HepG2 (cell line): Measurements from ENCODE around the gene ZNF425. TPM values are rescaled to one million over a fixed set of nuclear protein-coding genes. Genes with fewer than 3 reads are reported as not detected.

Source experiments
- ATAC-seq: fragments of 200-7000 bp; cut with Tn5 transposase; 3 replicates; pipeline ENCODE4 v1.9.1; 2020; ENCODE audit warnings: mild to moderate bottlenecking, moderate library complexity
- BruUV-seq: library from RNA; stranded (reverse); fragments of 400-500 nt; replicated peaks from 2 replicates; lab custom pipeline; 2021; lab: Mats Ljungman, UMichigan
- CTCF ChIA-PET: fragments of 300-600 bp; formaldehyde crosslinking; extraction: SDS; loops from one replicate; lab custom pipeline; 2021; ENCODE audit warnings: low total read pairs, inconsistent platforms, low intra/inter-chr PET ratio; lab: Yijun Ruan, JAX
- POLR2A ChIA-PET: fragments of 350-600 bp; sonication (Branson Sonifier 250); formaldehyde crosslinking; loops from one replicate; lab custom pipeline; 2020; ENCODE audit warnings: antibody characterized with exemption, inconsistent platforms; lab: Yijun Ruan, JAX
- DNase-seq: peaks from one replicate; pipeline ENCODE4 v3.0.0-alpha.2; 2015; ENCODE audit warnings: low spot score
- FAIRE-seq: peaks from 3 replicates; lab custom pipeline; 2011; peaks lifted over from hg19 to GRCh38; lab: Jason Lieb, UNC
- H2AFZ ChIP-seq: one replicate; pipeline ENCODE4 v1.6.1; 2011; ENCODE audit warnings: low read length, inconsistent platforms
- H3K27ac ChIP-seq: fragments of 300-600 bp; 3 replicates; pipeline ENCODE4 v1.8.0; 2011; ENCODE audit warnings: mixed run types, mild to moderate bottlenecking, mixed read lengths, low read length, inconsistent platforms; ENCODE audit not compliant: insufficient read depth; ENCODE audit errors: extremely low read length
- H3K27me3 ChIP-seq, 2 experiments: fragments of 200-600 bp in 1 of 2; 2 replicates in 1 of 2; 3 replicates in 1 of 2; pipeline versions ENCODE4 v1.6.0 to v1.8.0; 2011; ENCODE audit warnings: low read length in 2 of 2, mild to moderate bottlenecking in 2 of 2, moderate library complexity in 2 of 2, inconsistent platforms in 1 of 2; ENCODE audit not compliant: insufficient read depth in 2 of 2, control insufficient read depth in 1 of 2
- H3K36me3 ChIP-seq, 2 experiments: fragments of 200-600 bp in 1 of 2; replicated peaks in 1 of 2; 2 replicates in 1 of 2; 3 replicates in 1 of 2; pipeline versions ENCODE4 v1.5.1 to v1.8.0; 2011; ENCODE audit warnings: low read length in 2 of 2, inconsistent platforms in 1 of 2; ENCODE audit not compliant: insufficient read depth in 2 of 2, control insufficient read depth in 1 of 2
- H3K4me1 ChIP-seq: 2 replicates; pipeline ENCODE4 v1.5.1; 2012; ENCODE audit warnings: low read length, inconsistent platforms; ENCODE audit not compliant: insufficient read depth
- H3K4me2 ChIP-seq: 2 replicates; pipeline ENCODE4 v1.6.0; 2011; ENCODE audit warnings: low read depth, low read length, inconsistent platforms
- H3K4me3 ChIP-seq, 3 experiments: fragments of 200-600 bp in 1 of 3; sonication (generic), shearing (Covaris generic) in 1 of 3; replicated peaks in 1 of 3; 2 replicates each; pipeline ENCODE4 v1.5.1; 2011 to 2016; ENCODE audit warnings: low read length in 3 of 3, inconsistent platforms in 2 of 3, low read depth in 2 of 3, mild to moderate bottlenecking in 2 of 3, control low read depth in 1 of 3, mixed read lengths in 1 of 3; ENCODE audit not compliant: insufficient read depth in 1 of 3
- H3K79me2 ChIP-seq: one replicate; pipeline ENCODE4 v1.6.1; 2011; ENCODE audit warnings: low read length, inconsistent platforms; ENCODE audit not compliant: insufficient read depth
- H3K9ac ChIP-seq: 2 replicates; pipeline ENCODE4 v1.6.0; 2011; ENCODE audit warnings: mild to moderate bottlenecking, low read depth, low read length, inconsistent platforms; ENCODE audit not compliant: insufficient read depth
- H3K9me3 ChIP-seq: 2 replicates; pipeline ENCODE4 v1.5.1; 2012; ENCODE audit warnings: mild to moderate bottlenecking, low read length
- H4K20me1 ChIP-seq: 2 replicates; pipeline ENCODE4 v1.6.0; 2011; ENCODE audit warnings: inconsistent platforms, mild to moderate bottlenecking, low read length, moderate library complexity; ENCODE audit not compliant: insufficient read depth
- MIER3 ChIP-seq: IDR thresholded peaks from 2 replicates; pipeline ENCODE4 v1.6.1; 2016; ENCODE audit warnings: missing compliant biosample characterization, borderline replicate concordance
- NAIF1 ChIP-seq: sonication (generic); formaldehyde crosslinking; IDR thresholded peaks from 2 replicates; pipeline ENCODE4 v1.5.0; 2020; ENCODE audit warnings: mild to moderate bottlenecking, missing genetic modification reagents, borderline replicate concordance
- NFIB ChIP-seq: sonication (generic); formaldehyde crosslinking; IDR thresholded peaks from 2 replicates; pipeline ENCODE4 v1.9.0; 2021; ENCODE audit warnings: missing genetic modification reagents, mild to moderate bottlenecking, borderline replicate concordance
- SMAD3 ChIP-seq: sonication (generic); formaldehyde crosslinking; IDR thresholded peaks from 2 replicates; pipeline ENCODE4 v1.4.0; 2020; ENCODE audit warnings: missing genetic modification reagents
- ZSCAN9 ChIP-seq: IDR thresholded peaks from 2 replicates; pipeline ENCODE4 v1.6.1; 2016; ENCODE audit warnings: borderline replicate concordance
- WGBS: methylation state at CpG from one replicate; pipeline ENCODE4 v1.1.6; 2017; ENCODE audit warnings: low lambda C conversion rate; 5-methylcytosine and 5-hydroxymethylcytosine counted together
- in situ Hi-C: cut with HindIII; loops from 2 replicates; pipeline ENCODE4 v1.10.0; 2017; ENCODE audit warnings: low pct_unique_long_range_greater_than_20kb; ENCODE audit not compliant: extremely low pct_ligation_motif_present
- intact Hi-C: fragments of 100-400 bp; cut with micrococcal nuclease; formaldehyde crosslinking; loops from one replicate; pipeline ENCODE4 v1.10.0; 2022; ENCODE audit not compliant: unreplicated experiment
- polyA plus RNA-seq, 8 experiments: library from polyadenylated mRNA; depleted of rRNA in 3 of 8; stranded (reverse) in 7 of 8; unstranded in 1 of 8; fragments of >200 nt; fragmentation: Illumina TruSeq in 4 of 8; extraction: Trizol in 4 of 8; gene quantifications; 2 replicates each; pipeline versions ENCODE4 v1.2.1 to v1.2.3, GENCODE V29; 2011 to 2016; ENCODE audit warnings: low read depth in 4 of 8, missing spikeins in 1 of 8, mixed read lengths in 1 of 8; ENCODE audit not compliant: insufficient read depth in 1 of 8
- total RNA-seq, 5 experiments: library from RNA; depleted of rRNA; stranded (reverse); fragments of >200 nt; fragmentation: Illumina TruSeq; extraction: Trizol; gene quantifications; 2 replicates each; pipeline ENCODE4 v1.2.3, GENCODE V29; 2016; ENCODE audit warnings: low read depth in 1 of 5
- TF ChIP-seq, protein P1 (sequence below): sonication (generic); formaldehyde crosslinking; IDR thresholded peaks from 2 replicates; pipeline ENCODE4 v1.4.0; 2020; ENCODE audit warnings: mild to moderate bottlenecking, missing genetic modification reagents
- TF ChIP-seq, protein P2 (sequence below), 2 experiments: sonication (generic) in 1 of 2; formaldehyde crosslinking in 1 of 2; IDR thresholded peaks; 2 replicates each; pipeline versions ENCODE4 v1.4.0 to v1.6.1; 2016 to 2020; ENCODE audit warnings: borderline replicate concordance in 1 of 2, low read depth in 1 of 2, mild to moderate bottlenecking in 1 of 2, missing genetic modification reagents in 1 of 2
- TF ChIP-seq, protein P3 (sequence below): sonication (generic); formaldehyde crosslinking; IDR thresholded peaks from 2 replicates; pipeline ENCODE4 v1.4.0; 2020; ENCODE audit warnings: low read depth, mild to moderate bottlenecking, missing genetic modification reagents
- TF ChIP-seq, protein P4 (sequence below): sonication (generic); formaldehyde crosslinking; IDR thresholded peaks from 2 replicates; pipeline ENCODE4 v1.4.0; 2020; ENCODE audit warnings: missing genetic modification reagents
- TF ChIP-seq, protein P5 (sequence below): sonication (generic); formaldehyde crosslinking; IDR thresholded peaks from 2 replicates; pipeline ENCODE4 v1.5.0; 2020; ENCODE audit warnings: missing genetic modification reagents, mild to moderate bottlenecking, borderline replicate concordance
- TF ChIP-seq, protein P6 (sequence below): sonication (generic); formaldehyde crosslinking; IDR thresholded peaks from 2 replicates; pipeline ENCODE4 v1.5.0; 2020; ENCODE audit warnings: mild to moderate bottlenecking, low read depth, missing genetic modification reagents, borderline replicate concordance
- TF ChIP-seq, protein P7 (sequence below): sonication (generic); formaldehyde crosslinking; IDR thresholded peaks from 2 replicates; pipeline ENCODE4 v1.4.0; 2020; ENCODE audit warnings: missing genetic modification reagents, borderline replicate concordance

ZNF425 gene
- total and polyA plus RNA-seq, 2 of the 13 experiments (the other 11 are each of a cell fraction or from before 2014, with no cell fraction given): 0.51 to 1.1 TPM

DNA sequence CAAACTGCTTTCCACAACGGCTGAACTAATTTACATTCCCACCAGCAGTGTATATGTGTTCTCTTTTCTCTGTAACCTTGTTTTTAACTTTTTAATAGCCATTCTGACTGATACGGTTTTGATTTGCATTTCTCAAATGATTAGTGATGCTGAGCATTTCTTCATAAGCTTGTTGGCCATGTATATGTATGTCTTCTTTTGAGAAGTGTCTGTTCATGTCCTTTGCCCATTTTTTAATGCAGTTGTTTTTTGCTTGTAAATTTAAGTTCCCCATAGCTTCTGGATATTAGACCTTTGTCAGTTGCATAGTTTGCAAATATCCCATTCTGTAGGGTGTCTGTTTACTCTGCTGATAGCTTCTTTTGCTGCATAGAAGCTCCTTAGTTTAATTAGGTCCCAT is 41.7 kb downstream of the ZNF425 start:
- Histone ChIP-seq H3K4me2 (no peak overlapping the region), H3K27me3 (no peaks in the 10 kb centered on the region), H3K9ac (no peak overlapping the region), H3K9me3 (no peaks in the 10 kb centered on the region), H4K20me1 (no peaks in the 10 kb centered on the region), H3K27ac (no peak overlapping the region), H2AFZ (no peak overlapping the region), H3K36me3 (no peaks in the 10 kb centered on the region), H3K79me2 (peaks cover 2% of the 10 kb centered on the region), H3K4me1 (peaks cover 20% of the 10 kb centered on the region), H3K4me3 (no peak overlapping the region)
- FAIRE-seq (no peak), ATAC-seq (no peak), DNase-seq (no peak)
- BruUV-seq: no TSS peak
- 98% methylated on average over 2 of the region's 2 CpGs for WGBS
- intact Hi-C loops: no loop called here
- ChIA-PET CTCF (no interaction called here), POLR2A (interaction anchor here (1.3 kb wide), 1 partner anchor 18 kb away, joined by 4 read pairs; no protein-coding TSS in a partner anchor)
- in situ Hi-C loops: no loop called here
- TF ChIP-seq, protein P1, sequence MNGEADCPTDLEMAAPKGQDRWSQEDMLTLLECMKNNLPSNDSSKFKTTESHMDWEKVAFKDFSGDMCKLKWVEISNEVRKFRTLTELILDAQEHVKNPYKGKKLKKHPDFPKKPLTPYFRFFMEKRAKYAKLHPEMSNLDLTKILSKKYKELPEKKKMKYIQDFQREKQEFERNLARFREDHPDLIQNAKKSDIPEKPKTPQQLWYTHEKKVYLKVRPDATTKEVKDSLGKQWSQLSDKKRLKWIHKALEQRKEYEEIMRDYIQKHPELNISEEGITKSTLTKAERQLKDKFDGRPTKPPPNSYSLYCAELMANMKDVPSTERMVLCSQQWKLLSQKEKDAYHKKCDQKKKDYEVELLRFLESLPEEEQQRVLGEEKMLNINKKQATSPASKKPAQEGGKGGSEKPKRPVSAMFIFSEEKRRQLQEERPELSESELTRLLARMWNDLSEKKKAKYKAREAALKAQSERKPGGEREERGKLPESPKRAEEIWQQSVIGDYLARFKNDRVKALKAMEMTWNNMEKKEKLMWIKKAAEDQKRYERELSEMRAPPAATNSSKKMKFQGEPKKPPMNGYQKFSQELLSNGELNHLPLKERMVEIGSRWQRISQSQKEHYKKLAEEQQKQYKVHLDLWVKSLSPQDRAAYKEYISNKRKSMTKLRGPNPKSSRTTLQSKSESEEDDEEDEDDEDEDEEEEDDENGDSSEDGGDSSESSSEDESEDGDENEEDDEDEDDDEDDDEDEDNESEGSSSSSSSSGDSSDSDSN (CRISPR knock-in tag): no peak
- no peak for TF ChIP-seq NAIF1 (CRISPR knock-in tag)
- TF ChIP-seq, protein P2, sequence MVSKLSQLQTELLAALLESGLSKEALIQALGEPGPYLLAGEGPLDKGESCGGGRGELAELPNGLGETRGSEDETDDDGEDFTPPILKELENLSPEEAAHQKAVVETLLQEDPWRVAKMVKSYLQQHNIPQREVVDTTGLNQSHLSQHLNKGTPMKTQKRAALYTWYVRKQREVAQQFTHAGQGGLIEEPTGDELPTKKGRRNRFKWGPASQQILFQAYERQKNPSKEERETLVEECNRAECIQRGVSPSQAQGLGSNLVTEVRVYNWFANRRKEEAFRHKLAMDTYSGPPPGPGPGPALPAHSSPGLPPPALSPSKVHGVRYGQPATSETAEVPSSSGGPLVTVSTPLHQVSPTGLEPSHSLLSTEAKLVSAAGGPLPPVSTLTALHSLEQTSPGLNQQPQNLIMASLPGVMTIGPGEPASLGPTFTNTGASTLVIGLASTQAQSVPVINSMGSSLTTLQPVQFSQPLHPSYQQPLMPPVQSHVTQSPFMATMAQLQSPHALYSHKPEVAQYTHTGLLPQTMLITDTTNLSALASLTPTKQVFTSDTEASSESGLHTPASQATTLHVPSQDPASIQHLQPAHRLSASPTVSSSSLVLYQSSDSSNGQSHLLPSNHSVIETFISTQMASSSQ (IDR thresholded peaks at IDR 0.05; ENCODE audit: low read depth): no peak
- TF ChIP-seq, protein P2 (CRISPR knock-in tag; IDR thresholded peaks at IDR 0.05; ENCODE audit: borderline replicate concordance): no peak
- TF ChIP-seq, protein P3, sequence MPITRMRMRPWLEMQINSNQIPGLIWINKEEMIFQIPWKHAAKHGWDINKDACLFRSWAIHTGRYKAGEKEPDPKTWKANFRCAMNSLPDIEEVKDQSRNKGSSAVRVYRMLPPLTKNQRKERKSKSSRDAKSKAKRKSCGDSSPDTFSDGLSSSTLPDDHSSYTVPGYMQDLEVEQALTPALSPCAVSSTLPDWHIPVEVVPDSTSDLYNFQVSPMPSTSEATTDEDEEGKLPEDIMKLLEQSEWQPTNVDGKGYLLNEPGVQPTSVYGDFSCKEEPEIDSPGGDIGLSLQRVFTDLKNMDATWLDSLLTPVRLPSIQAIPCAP: no peak
- TF ChIP-seq SMAD3 (CRISPR knock-in tag): no peak
- TF ChIP-seq, protein P4, sequence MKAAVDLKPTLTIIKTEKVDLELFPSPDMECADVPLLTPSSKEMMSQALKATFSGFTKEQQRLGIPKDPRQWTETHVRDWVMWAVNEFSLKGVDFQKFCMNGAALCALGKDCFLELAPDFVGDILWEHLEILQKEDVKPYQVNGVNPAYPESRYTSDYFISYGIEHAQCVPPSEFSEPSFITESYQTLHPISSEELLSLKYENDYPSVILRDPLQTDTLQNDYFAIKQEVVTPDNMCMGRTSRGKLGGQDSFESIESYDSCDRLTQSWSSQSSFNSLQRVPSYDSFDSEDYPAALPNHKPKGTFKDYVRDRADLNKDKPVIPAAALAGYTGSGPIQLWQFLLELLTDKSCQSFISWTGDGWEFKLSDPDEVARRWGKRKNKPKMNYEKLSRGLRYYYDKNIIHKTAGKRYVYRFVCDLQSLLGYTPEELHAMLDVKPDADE (CRISPR knock-in tag): no peak
- no peak for TF ChIP-seq MIER3
- TF ChIP-seq, protein P5, sequence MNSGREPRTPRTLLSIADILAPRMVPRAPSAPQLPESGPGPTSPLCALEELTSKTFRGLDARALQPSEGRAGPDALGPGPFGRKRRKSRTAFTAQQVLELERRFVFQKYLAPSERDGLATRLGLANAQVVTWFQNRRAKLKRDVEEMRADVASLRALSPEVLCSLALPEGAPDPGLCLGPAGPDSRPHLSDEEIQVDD (CRISPR knock-in tag): no peak
- TF ChIP-seq, protein P6, sequence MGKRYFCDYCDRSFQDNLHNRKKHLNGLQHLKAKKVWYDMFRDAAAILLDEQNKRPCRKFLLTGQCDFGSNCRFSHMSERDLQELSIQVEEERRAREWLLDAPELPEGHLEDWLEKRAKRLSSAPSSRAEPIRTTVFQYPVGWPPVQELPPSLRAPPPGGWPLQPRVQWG (CRISPR knock-in tag): no peak
- TF ChIP-seq ZSCAN9: no peak
- no peak for TF ChIP-seq NFIB (CRISPR knock-in tag)
- TF ChIP-seq, protein P7, sequence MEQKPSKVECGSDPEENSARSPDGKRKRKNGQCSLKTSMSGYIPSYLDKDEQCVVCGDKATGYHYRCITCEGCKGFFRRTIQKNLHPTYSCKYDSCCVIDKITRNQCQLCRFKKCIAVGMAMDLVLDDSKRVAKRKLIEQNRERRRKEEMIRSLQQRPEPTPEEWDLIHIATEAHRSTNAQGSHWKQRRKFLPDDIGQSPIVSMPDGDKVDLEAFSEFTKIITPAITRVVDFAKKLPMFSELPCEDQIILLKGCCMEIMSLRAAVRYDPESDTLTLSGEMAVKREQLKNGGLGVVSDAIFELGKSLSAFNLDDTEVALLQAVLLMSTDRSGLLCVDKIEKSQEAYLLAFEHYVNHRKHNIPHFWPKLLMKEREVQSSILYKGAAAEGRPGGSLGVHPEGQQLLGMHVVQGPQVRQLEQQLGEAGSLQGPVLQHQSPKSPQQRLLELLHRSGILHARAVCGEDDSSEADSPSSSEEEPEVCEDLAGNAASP (CRISPR knock-in tag): no peak
